BJ (cell line): ENCODE results near the gene FEM1B. TPM values are rescaled to one million over a fixed set of nuclear protein-coding genes. Genes with fewer than 3 reads are reported as not detected.

Experiments
- CTCF ChIA-PET: fragments of 350-600 bp; formaldehyde crosslinking; extraction: SDS; loops from one replicate; lab custom pipeline; 2021; ENCODE audit warnings: antibody characterized with exemption, inconsistent platforms; lab: Yijun Ruan, JAX
- POLR2A ChIA-PET: fragments of 300-600 bp; sonication (Branson Sonifier 250); formaldehyde crosslinking; extraction: SDS; loops from one replicate; lab custom pipeline; 2021; ENCODE audit warnings: antibody characterized with exemption; lab: Charles Lee
- DNase-seq: peaks from one replicate; pipeline ENCODE4 v3.0.0-alpha.2; 2011; ENCODE audit warnings: low read depth
- H3K27me3 ChIP-seq: 2 replicates; pipeline ENCODE4 v1.6.0; 2011; ENCODE audit warnings: low read length; ENCODE audit not compliant: control insufficient read depth, insufficient read depth
- H3K36me3 ChIP-seq: 2 replicates; pipeline ENCODE4 v1.5.1; 2011; ENCODE audit warnings: low read length; ENCODE audit not compliant: control insufficient read depth, insufficient read depth
- H3K4me3 ChIP-seq: 2 replicates; pipeline ENCODE4 v1.5.1; 2011; ENCODE audit warnings: low read depth, mild to moderate bottlenecking, control low read depth, low read length
- CTCF ChIP-seq: IDR thresholded peaks from 2 replicates; pipeline ENCODE4 v1.5.1; 2011; ENCODE audit warnings: low read depth, mild to moderate bottlenecking, control low read depth, inconsistent platforms, low read length, moderate library complexity; ENCODE audit not compliant: insufficient read depth
- polyA plus RNA-seq: library from polyadenylated mRNA; depleted of rRNA; stranded (reverse); fragments of >200 nt; gene quantifications from 2 replicates; pipeline ENCODE4 v1.2.3, GENCODE V29; 2011

FEM1B gene
- polyA plus RNA-seq, 1 experiment: 58.3 TPM

GRCh38 chr15:68261980-68262379 lies 15.6 kb upstream of the FEM1B start:
- Histone ChIP-seq H3K36me3 (no peaks in the 10 kb centered on the region), H3K4me3 (no peak overlapping the region), H3K27me3 (no peaks in the 10 kb centered on the region)
- ChIA-PET POLR2A (interaction anchor here (0.8 kb wide), 1 partner anchor 11 kb away, joined by 5 read pairs; no protein-coding TSS in a partner anchor), CTCF (no interaction called here)
- no peak for DNase-seq
- no peak for TF ChIP-seq CTCF

- no peaks in the 10 kb centered on the region for H3K36me3 ChIP-seq
- POLR2A ChIA-PET: interaction anchor here (0.8 kb wide), 1 partner anchor 10 kb away, joined by 5 read pairs; no protein-coding TSS in a partner anchor
- CTCF ChIA-PET: interaction anchor here (2.0 kb wide), 1 partner anchor 10 kb away, joined by 5 read pairs; no protein-coding TSS in a partner anchor
- no peak for TF ChIP-seq CTCF
- no peaks in the 10 kb centered on the region for H3K27me3 ChIP-seq
- no peak overlapping the region for H3K4me3 ChIP-seq
- no peak for DNase-seq
These were observed 14.8 kb upstream of the FEM1B start for GRCh38 chr15:68262514-68263356.

GRCh38 chr15:68264282-68264681 lies 13.3 kb upstream of the FEM1B start:
- CTCF ChIA-PET: interaction anchor here (0.6 to 2.1 kb wide), 4 partner anchors 12 to 1198 kb away, joined by 3 to 7 read pairs (median 4); partner anchors contain the start of gene FEM1B

GRCh38 chr15:68265081-68265480 lies 12.5 kb upstream of the FEM1B start:
- no peak for TF ChIP-seq CTCF
- Histone ChIP-seq H3K4me3 (no peak overlapping the region), H3K36me3 (no peaks in the 10 kb centered on the region), H3K27me3 (no peaks in the 10 kb centered on the region)
- POLR2A ChIA-PET: no interaction called here
- DNase-seq: no peak
- CTCF ChIA-PET: interaction anchor here (1.1 to 2.1 kb wide), 2 partner anchors 12 to 15 kb away, joined by 3 to 7 read pairs; partner anchors contain the start of gene FEM1B

More at GRCh38 chr15:68264282-68264681, 13.3 kb upstream of the FEM1B start:
- no peak for DNase-seq
- Histone ChIP-seq H3K36me3 (no peaks in the 10 kb centered on the region), H3K4me3 (no peak overlapping the region), H3K27me3 (no peaks in the 10 kb centered on the region)
- no peak for TF ChIP-seq CTCF
- POLR2A ChIA-PET: no interaction called here

- CTCF ChIA-PET: interaction anchor here (2.1 kb wide), 1 partner anchor 12 kb away, joined by 7 read pairs; the partner anchor contains the start of gene FEM1B
- POLR2A ChIA-PET: no interaction called here
These were observed 11.9 kb upstream of the FEM1B start for GRCh38 chr15:68265674-68266073.

More at GRCh38 chr15:68265674-68266073, 11.9 kb upstream of the FEM1B start:
- DNase-seq: no peak
- Histone ChIP-seq H3K4me3 (no peak overlapping the region), H3K27me3 (no peaks in the 10 kb centered on the region), H3K36me3 (no peaks in the 10 kb centered on the region)
- TF ChIP-seq CTCF: no peak
